GM12878 (cell line): ENCODE results near the gene NIPA2. TPM values are rescaled to one million over a fixed set of nuclear protein-coding genes. Genes with fewer than 3 reads are reported as not detected.

Experiments used
- ATAC-seq: fragments of 200-7000 bp; cut with Tn5 transposase; 3 replicates; pipeline ENCODE4 v1.9.1; 2020; ENCODE audit warnings: mild to moderate bottlenecking, moderate library complexity
- BruUV-seq: library from RNA; stranded (reverse); fragments of 400-500 nt; replicated peaks from 2 replicates; lab custom pipeline; 2021; lab: Mats Ljungman, UMichigan
- CTCF ChIA-PET: fragments of 300-600 bp; sonication (Branson Sonifier 250); formaldehyde crosslinking; extraction: SDS; loops from one replicate; lab custom pipeline; 2021; ENCODE audit warnings: inconsistent platforms; lab: Yijun Ruan, JAX
- POLR2A ChIA-PET: fragments of 350-600 bp; formaldehyde crosslinking; extraction: SDS; loops from one replicate; lab custom pipeline; 2021; ENCODE audit warnings: inconsistent platforms; lab: Charles Lee
- RAD21 ChIA-PET: fragments of 300-600 bp; sonication (Branson Sonifier 250); formaldehyde crosslinking; loops from one replicate; lab custom pipeline; 2023; ENCODE audit warnings: antibody characterized with exemption; ENCODE audit not compliant: unreplicated experiment; lab: Charles Lee
- SMC1A ChIA-PET: fragments of 300-600 bp; sonication (Branson Sonifier 250); formaldehyde crosslinking; loops from one replicate; lab custom pipeline; 2023; ENCODE audit not compliant: unreplicated experiment, uncharacterized antibody; lab: Charles Lee
- DNase-seq: peaks from one replicate; pipeline ENCODE4 v3.0.0-alpha.2; 2011; ENCODE audit warnings: low read depth, low spot score
- FAIRE-seq: peaks from 3 replicates; lab custom pipeline; 2011; peaks lifted over from hg19 to GRCh38; lab: Jason Lieb, UNC
- H2AFZ ChIP-seq: 2 replicates; pipeline ENCODE4 v1.6.0; 2011; ENCODE audit warnings: low read depth, low read length, control low read depth; ENCODE audit not compliant: control insufficient read depth
- H3K27ac ChIP-seq: 2 replicates; pipeline ENCODE4 v1.5.1; 2011; ENCODE audit warnings: control low read depth; ENCODE audit not compliant: control insufficient read depth, insufficient read depth
- H3K27me3 ChIP-seq, 2 experiments: replicated peaks in 1 of 2; 2 replicates each; pipeline versions ENCODE4 v1.6.0 to v1.6.1; 2011; ENCODE audit warnings: low read length in 1 of 2; ENCODE audit not compliant: control insufficient read depth in 2 of 2, insufficient read depth in 2 of 2
- H3K36me3 ChIP-seq, 2 experiments: 2 replicates each; pipeline ENCODE4 v1.5.1; 2011; ENCODE audit warnings: low read length in 1 of 2; ENCODE audit not compliant: control insufficient read depth in 2 of 2, insufficient read depth in 2 of 2
- H3K4me1 ChIP-seq: 2 replicates; pipeline ENCODE4 v1.6.1; 2011; ENCODE audit warnings: mild to moderate bottlenecking, low read length, moderate library complexity, mixed read lengths; ENCODE audit not compliant: control insufficient read depth, insufficient read depth
- H3K4me2 ChIP-seq: 2 replicates; pipeline ENCODE4 v1.6.0; 2011; ENCODE audit warnings: control low read depth; ENCODE audit not compliant: control insufficient read depth, insufficient read depth
- H3K4me3 ChIP-seq: fragments of 200-600 bp; sonication (generic); 2 replicates; pipeline ENCODE4 v1.5.1; 2016
- H3K79me2 ChIP-seq: 2 replicates; pipeline ENCODE4 v1.6.0; 2011; ENCODE audit warnings: low read length; ENCODE audit not compliant: control insufficient read depth, insufficient read depth
- H3K9ac ChIP-seq: 2 replicates; pipeline ENCODE4 v1.8.0; 2011; ENCODE audit warnings: low read length, control low read depth, mixed read lengths; ENCODE audit not compliant: control insufficient read depth, insufficient read depth
- H3K9me3 ChIP-seq: replicated peaks from 3 replicates; pipeline ENCODE4 v1.5.1; 2011; ENCODE audit warnings: mild to moderate bottlenecking, low read length; ENCODE audit not compliant: control insufficient read depth, insufficient read depth
- H4K20me1 ChIP-seq: 2 replicates; pipeline ENCODE4 v1.6.0; 2011; ENCODE audit not compliant: control insufficient read depth, insufficient read depth
- EED ChIP-seq: sonication (generic); IDR thresholded peaks from 2 replicates; pipeline ENCODE4 v1.6.1; 2016; ENCODE audit warnings: antibody characterized with exemption, low read depth
- ETV6 ChIP-seq, 2 experiments: fragments of 450-650 bp in 1 of 2; IDR thresholded peaks in 1 of 2; conservative IDR thresholded peaks in 1 of 2; 2 replicates each; pipeline ENCODE4 v1.6.1; 2014; ENCODE audit warnings: antibody characterized with exemption in 1 of 2, borderline replicate concordance in 1 of 2, low read depth in 1 of 2, mild to moderate bottlenecking in 1 of 2, moderate library complexity in 1 of 2
- IKZF1 ChIP-seq: fragments of 450-650 bp; conservative IDR thresholded peaks from 2 replicates; pipeline ENCODE4 v1.6.1; 2017; ENCODE audit warnings: antibody characterized with exemption, mild to moderate bottlenecking
- KDM1A ChIP-seq: fragments of 200-600 bp; sonication (generic); IDR thresholded peaks from 2 replicates; pipeline ENCODE4 v1.6.1; 2016; ENCODE audit warnings: borderline replicate concordance
- PML ChIP-seq: IDR thresholded peaks from 2 replicates; pipeline ENCODE4 v1.6.1; 2012; ENCODE audit warnings: low read length, inconsistent platforms
- POLR2A ChIP-seq: IDR thresholded peaks from 2 replicates; pipeline ENCODE4 v1.6.1; 2011; ENCODE audit warnings: low read depth, mild to moderate bottlenecking, low read length
- SMC3 ChIP-seq: IDR thresholded peaks from 2 replicates; pipeline ENCODE4 v1.6.1; 2011; ENCODE audit warnings: low read length, improper control_type of control experiment, borderline replicate concordance
- TCF7 ChIP-seq: IDR thresholded peaks from 2 replicates; pipeline ENCODE4 v1.6.1; 2014; ENCODE audit warnings: antibody characterized with exemption, borderline replicate concordance
- YBX1 ChIP-seq: fragments of 450-650 bp; IDR thresholded peaks from 2 replicates; pipeline ENCODE4 v1.6.1; 2016; ENCODE audit warnings: antibody characterized with exemption
- WGBS: methylation state at CpG from one replicate; pipeline ENCODE4 v1.1.6; 2016; ENCODE audit warnings: low lambda C conversion rate; ENCODE audit not compliant: insufficient replicate concordance, insufficient coverage; ENCODE audit errors: missing lambda C conversion rate; 5-methylcytosine and 5-hydroxymethylcytosine counted together
- in situ Hi-C: fragments of 300-500 bp; cut with MboI; formaldehyde crosslinking; loops from 9 replicates; pipeline ENCODE4 v1.14.3; 2018; ENCODE audit warnings: mixed read lengths
- intact Hi-C: fragments of 100-400 bp; cut with micrococcal nuclease; formaldehyde crosslinking; loops from one replicate; pipeline ENCODE4 v1.14.2; 2022; ENCODE audit not compliant: unreplicated experiment
- polyA plus RNA-seq, 11 experiments: library from polyadenylated mRNA; depleted of rRNA in 4 of 11; unstranded in 6 of 11; stranded (reverse) in 5 of 11; fragments of >200 nt; fragmentation: Nextera tagmentation in 4 of 11; fragmentation: Illumina TruSeq in 1 of 11; extraction: Ambion mirVana in 4 of 11; extraction: Trizol in 1 of 11; gene quantifications; 1 replicate in 1 of 11; 2 replicates in 10 of 11; pipeline versions ENCODE4 v1.2.1 to v1.2.3, GENCODE V29; 2011 to 2016; ENCODE audit warnings: inconsistent platforms in 2 of 11, missing spikeins in 2 of 11, low read depth in 1 of 11
- total RNA-seq, 4 experiments: library from RNA; depleted of rRNA in 3 of 4; stranded (reverse); fragments of >200 nt in 3 of 4; fragmentation: Illumina TruSeq in 1 of 4; extraction: Trizol in 1 of 4; gene quantifications; 2 replicates each; pipeline versions ENCODE4 v1.2.1 to v1.2.3, GENCODE V29; 2013 to 2021
- TF ChIP-seq, protein P1 (sequence below): fragments of 450-650 bp; IDR thresholded peaks from 2 replicates; pipeline ENCODE4 v1.6.1; 2016; ENCODE audit warnings: mild to moderate bottlenecking

NIPA2 gene
- total and polyA plus RNA-seq, 10 of the 15 experiments (the other 5 are each of a cell fraction or from before 2014, with no cell fraction given), result 24.4 to 159 (median 96.5) TPM

DNA sequence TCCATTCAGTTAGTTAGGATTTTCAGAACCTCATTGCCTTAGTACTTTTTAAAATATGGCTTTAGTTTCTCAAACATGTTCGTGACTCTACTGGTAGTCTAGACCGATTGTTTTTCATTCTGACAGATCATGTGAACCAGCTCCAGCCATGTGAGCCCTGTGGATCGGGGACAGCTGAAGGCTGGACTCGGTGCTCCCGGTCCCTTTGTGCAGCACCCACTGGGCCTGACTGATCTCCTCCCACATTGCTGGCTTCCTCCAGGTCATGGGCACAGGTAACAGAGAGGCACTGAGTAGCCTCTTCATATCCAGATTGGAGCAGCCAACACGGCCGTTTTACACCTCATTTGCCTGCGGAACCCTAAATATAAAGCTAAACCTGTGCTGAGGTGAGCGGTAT lies 30.5 kb downstream of the NIPA2 start:
- Histone ChIP-seq H3K4me3 (no peak overlapping the region), H3K27ac (no peak overlapping the region), H3K9ac (no peak overlapping the region), H3K27me3 (no peaks in the 10 kb centered on the region), H2AFZ (no peak overlapping the region), H4K20me1 (no peaks in the 10 kb centered on the region; the same call in 1 of the 2 replicates), H3K4me2 (no peak overlapping the region), H3K79me2 (no peaks in the 10 kb centered on the region), H3K4me1 (no peaks in the 10 kb centered on the region), H3K9me3 (no peaks in the 10 kb centered on the region), H3K36me3 (peaks cover 17 to 57% of the 10 kb centered on the region in 2 experiments)
- ATAC-seq (no peak), FAIRE-seq (no peak), DNase-seq (no peak)
- SMC1A ChIA-PET, result interaction anchor here (1.1 kb wide), 1 partner anchor 8 kb away, joined by 3 read pairs; no protein-coding TSS in a partner anchor
- in situ Hi-C loops (no loop called here), intact Hi-C loops (no loop called here)
- POLR2A ChIA-PET, result interaction anchor here (1.0 kb wide), 1 partner anchor 29 kb away, joined by 5 read pairs; no protein-coding TSS in a partner anchor
- RAD21 ChIA-PET, result no interaction called here
- BruUV-seq, result no TSS peak
- TF ChIP-seq SMC3, result no peak
- no peak for TF ChIP-seq EED
- no peak for TF ChIP-seq TCF7
- peak; percentile 18; the same call in 1 of the 2 replicates for TF ChIP-seq PML
- no peak for TF ChIP-seq YBX1
- TF ChIP-seq, protein P1, sequence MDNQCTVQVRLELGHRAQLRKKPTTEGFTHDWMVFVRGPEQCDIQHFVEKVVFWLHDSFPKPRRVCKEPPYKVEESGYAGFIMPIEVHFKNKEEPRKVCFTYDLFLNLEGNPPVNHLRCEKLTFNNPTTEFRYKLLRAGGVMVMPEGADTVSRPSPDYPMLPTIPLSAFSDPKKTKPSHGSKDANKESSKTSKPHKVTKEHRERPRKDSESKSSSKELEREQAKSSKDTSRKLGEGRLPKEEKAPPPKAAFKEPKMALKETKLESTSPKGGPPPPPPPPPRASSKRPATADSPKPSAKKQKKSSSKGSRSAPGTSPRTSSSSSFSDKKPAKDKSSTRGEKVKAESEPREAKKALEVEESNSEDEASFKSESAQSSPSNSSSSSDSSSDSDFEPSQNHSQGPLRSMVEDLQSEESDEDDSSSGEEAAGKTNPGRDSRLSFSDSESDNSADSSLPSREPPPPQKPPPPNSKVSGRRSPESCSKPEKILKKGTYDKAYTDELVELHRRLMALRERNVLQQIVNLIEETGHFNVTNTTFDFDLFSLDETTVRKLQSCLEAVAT, result no peak
- TF ChIP-seq POLR2A, result peak; percentile 74
- no peak for TF ChIP-seq ETV6 (conservative IDR thresholded peaks at IDR 0.05 in 1 of 2, IDR thresholded peaks at IDR 0.05 in 1 of 2; ENCODE audit: borderline replicate concordance in 1 of 2, low read depth in 1 of 2)
- TF ChIP-seq IKZF1, result no peak
- no peak for TF ChIP-seq KDM1A
- CTCF ChIA-PET, result interaction anchor here (0.6 kb wide), 1 partner anchor 11 kb away, joined by 7 read pairs; no protein-coding TSS in a partner anchor
- WGBS, result 97% methylated on average over 9 of the region's 9 CpGs
